Upper lobe of left lung (tissue), 6 donors: Measurements from ENCODE around the gene CNPY2. TPM values are rescaled to one million over a fixed set of nuclear protein-coding genes. Genes with fewer than 3 reads are reported as not detected.

ENCODE experiments used
- ATAC-seq, 2 donors: fragments of 200-7000 bp; cut with Tn5 transposase; one replicate each; pipeline ENCODE4 v1.9.1; 2022; ENCODE audit warnings: mild to moderate bottlenecking in 2 of 2, moderate library complexity in 2 of 2; ENCODE audit not compliant: low FRiP score in 2 of 2
- DNase-seq, 2 donors: peaks; one replicate each; pipeline ENCODE4 v3.0.0-alpha.2; 2019 to 2020
- H3K27ac ChIP-seq, 4 donors: fragments of 200-600 bp; sonication (generic); one replicate each; pipeline ENCODE4 v1.5.1; 2016 to 2019
- H3K27me3 ChIP-seq, 4 donors: fragments of 200-600 bp; sonication (generic); one replicate each; pipeline ENCODE4 v1.5.1; 2017 to 2019
- H3K36me3 ChIP-seq, 4 donors: fragments of 200-600 bp; sonication (generic); one replicate each; pipeline ENCODE4 v1.5.1; 2016 to 2019
- H3K4me1 ChIP-seq, 4 donors: fragments of 200-600 bp; sonication (generic); one replicate each; pipeline ENCODE4 v1.5.1; 2018 to 2019
- H3K4me3 ChIP-seq, 4 donors: fragments of 200-600 bp; sonication (generic); one replicate each; pipeline ENCODE4 v1.5.1; 2017 to 2019; ENCODE audit warnings: mild to moderate bottlenecking in 2 of 4, moderate library complexity in 1 of 4
- H3K9me3 ChIP-seq, 4 donors: fragments of 200-600 bp; sonication (generic); one replicate each; pipeline ENCODE4 v1.5.1; 2018 to 2019
- EP300 ChIP-seq, 4 donors: sonication (generic); formaldehyde crosslinking; IDR thresholded peaks; one replicate each; pipeline ENCODE4 v1.5.1; 2017; ENCODE audit warnings: antibody characterized with exemption in 4 of 4, control low read depth in 2 of 4
- POLR2A ChIP-seq, 4 donors: fragments of 450-650 bp; IDR thresholded peaks; one replicate each; pipeline ENCODE4 v1.5.1; 2016 to 2017; ENCODE audit warnings: antibody characterized with exemption in 4 of 4, mild to moderate bottlenecking in 2 of 4
- POLR2AphosphoS5 ChIP-seq, 2 donors: sonication (generic); formaldehyde crosslinking; IDR thresholded peaks; one replicate each; pipeline ENCODE4 v1.5.1; 2017; ENCODE audit warnings: antibody characterized with exemption in 2 of 2
- WGBS, 2 donors: methylation state at CpG; one replicate each; pipeline ENCODE4 v1.1.5; 2017 to 2018; 5-methylcytosine and 5-hydroxymethylcytosine counted together
- total RNA-seq, 6 donors: library from RNA; depleted of rRNA in 4 of 6; stranded (reverse); fragments of >200 nt in 4 of 6; gene quantifications; one replicate each; pipeline versions ENCODE4 v1.1.0 to v1.2.1, GENCODE V29; 2016 to 2021
- TF ChIP-seq, protein P1 (sequence below), 6 experiments: fragments of 450-650 bp in 4 of 6; fragments of 200-600 bp in 2 of 6; sonication (generic) in 2 of 6; IDR thresholded peaks; one replicate each; pipeline ENCODE4 v1.5.1; 2016 to 2019; ENCODE audit warnings: antibody characterized with exemption in 6 of 6
- donor health status: DM: no; HTN: no; CAD: no; lungs with moderate emphysema.
- donor health status: DM: no; HTN: yes; CAD: no; lungs with severe emphysema.

The CNPY2 gene
- total RNA-seq, 6 donors from 2014 or later: 50.3 to 105 (median 61.4) TPM

DNA sequence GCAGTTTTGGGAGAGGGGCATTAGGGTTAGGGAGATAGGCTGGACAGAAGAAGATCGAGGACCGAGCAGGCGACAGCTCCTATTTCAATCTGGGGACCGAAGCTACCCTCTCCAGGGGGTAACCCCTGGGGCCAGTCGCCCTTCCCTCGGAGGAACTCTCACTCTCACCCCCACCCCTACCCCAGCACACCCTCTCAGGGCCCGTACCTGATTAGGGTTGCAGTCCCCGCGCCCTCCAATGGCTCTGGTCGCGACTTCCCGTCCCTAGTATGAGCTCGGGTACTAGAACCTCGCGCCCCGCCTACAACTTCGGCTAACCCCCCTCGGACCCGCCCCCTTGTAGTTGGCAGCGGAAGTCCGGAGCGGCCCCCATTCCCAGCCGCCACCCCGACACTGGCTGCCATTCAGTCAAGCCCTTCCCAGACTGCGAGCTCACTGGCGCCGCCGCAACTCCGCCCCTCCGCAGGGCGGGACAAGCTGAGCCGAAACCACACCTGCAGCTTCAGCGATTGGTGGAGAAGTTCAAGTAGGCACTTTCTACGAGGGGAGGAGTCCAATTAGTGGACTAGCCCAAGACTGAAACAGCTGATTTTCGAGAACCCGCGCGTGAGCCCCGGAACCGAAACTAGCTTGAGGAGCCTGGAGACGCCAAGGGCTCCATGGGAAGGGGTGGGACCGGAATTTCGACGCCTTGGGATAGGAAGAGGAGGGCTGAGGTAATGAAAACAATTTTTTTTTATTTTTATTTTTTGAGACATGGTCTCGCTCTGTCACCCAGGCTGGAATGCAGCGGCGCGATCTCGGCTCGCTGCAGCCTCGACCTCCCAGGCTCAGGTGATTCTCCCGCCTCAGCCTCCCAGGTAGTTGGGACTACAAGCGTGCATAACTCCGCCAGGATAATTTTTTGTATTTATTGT, 44.3 kb upstream of the CNPY2 start, which contains the start of gene STAT2:
Gene STAT2 (minus strand): TSS at position 257 of the 917 bp plus-strand sequence. CDS start 3,536 bp downstream, outside the sequence.
- DNase-seq: peak; percentile 99 to 100
- 0 to 1% methylated on average over 32 to 54 of the region's 54 CpGs for WGBS, 2 donors

DNA sequence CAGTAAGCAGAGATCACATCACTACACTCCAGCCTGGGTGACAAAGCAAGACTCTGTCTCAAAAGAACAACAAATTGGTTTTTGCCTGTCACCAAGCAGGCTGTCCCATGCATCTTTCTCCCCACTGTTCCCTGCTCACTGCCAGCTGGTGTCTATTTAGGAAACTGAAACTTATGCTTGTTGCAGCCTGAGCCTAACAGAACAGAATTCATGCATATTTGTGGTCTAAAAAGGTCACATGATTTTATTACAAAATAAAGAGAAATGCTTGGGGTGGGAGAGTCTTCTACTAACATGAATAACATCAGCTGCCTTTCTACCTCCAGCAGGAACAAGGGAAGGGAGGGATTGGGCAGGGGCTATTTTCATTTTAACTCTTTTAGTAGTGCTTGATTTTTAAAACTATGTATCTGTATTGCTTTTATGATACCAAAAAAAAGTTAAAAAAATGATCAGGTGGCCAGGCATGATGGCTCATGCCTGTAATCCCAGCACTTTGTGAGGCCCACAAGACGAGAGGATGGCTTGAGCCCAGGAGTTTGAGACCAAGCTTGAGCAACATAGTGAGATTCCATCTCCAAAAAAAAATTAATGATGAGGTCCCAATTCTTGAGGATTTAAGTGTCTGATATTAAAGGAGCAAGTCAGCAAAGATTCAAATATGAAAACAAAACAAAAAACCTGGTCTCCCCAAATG, 43.2 kb upstream of the CNPY2 start:
- peaks cover 23 to 27% (median 25%) of the 10 kb centered on the region in 4 donors for H3K36me3 ChIP-seq
- H3K27ac ChIP-seq: peak overlapping the region; percentile 85 to 93 (median 90)
- DNase-seq (no peak), ATAC-seq (peak in 1 of 2 donors; percentile 4)
- H3K4me3 ChIP-seq: peak overlapping the region; percentile 66 to 92 (median 73)
- TF ChIP-seq POLR2A (IDR thresholded peaks at IDR 0.05) (peak in 2 of 4 donors; percentile 38 to 54), POLR2AphosphoS5 (IDR thresholded peaks at IDR 0.05) (peak in 1 of 2 donors; percentile 22), EP300 (IDR thresholded peaks at IDR 0.05) (no peak)
- TF ChIP-seq, protein P1, sequence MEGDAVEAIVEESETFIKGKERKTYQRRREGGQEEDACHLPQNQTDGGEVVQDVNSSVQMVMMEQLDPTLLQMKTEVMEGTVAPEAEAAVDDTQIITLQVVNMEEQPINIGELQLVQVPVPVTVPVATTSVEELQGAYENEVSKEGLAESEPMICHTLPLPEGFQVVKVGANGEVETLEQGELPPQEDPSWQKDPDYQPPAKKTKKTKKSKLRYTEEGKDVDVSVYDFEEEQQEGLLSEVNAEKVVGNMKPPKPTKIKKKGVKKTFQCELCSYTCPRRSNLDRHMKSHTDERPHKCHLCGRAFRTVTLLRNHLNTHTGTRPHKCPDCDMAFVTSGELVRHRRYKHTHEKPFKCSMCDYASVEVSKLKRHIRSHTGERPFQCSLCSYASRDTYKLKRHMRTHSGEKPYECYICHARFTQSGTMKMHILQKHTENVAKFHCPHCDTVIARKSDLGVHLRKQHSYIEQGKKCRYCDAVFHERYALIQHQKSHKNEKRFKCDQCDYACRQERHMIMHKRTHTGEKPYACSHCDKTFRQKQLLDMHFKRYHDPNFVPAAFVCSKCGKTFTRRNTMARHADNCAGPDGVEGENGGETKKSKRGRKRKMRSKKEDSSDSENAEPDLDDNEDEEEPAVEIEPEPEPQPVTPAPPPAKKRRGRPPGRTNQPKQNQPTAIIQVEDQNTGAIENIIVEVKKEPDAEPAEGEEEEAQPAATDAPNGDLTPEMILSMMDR (IDR thresholded peaks at IDR 0.05): no peak
- 0% methylated on average over 1 of the region's 1 CpG for WGBS, 2 donors
- no peaks in the 10 kb centered on the region for H3K27me3 ChIP-seq
- no peaks in the 10 kb centered on the region for H3K9me3 ChIP-seq
- H3K4me1 ChIP-seq: peaks cover 14 to 37% (median 20%) of the 10 kb centered on the region in 4 donors

More for the DNA sequence above, 44.3 kb upstream of the CNPY2 start, which contains the start of gene STAT2:
- no peaks in the 10 kb centered on the region for H3K9me3 ChIP-seq
- H3K4me1 ChIP-seq: peaks cover 14 to 37% (median 20%) of the 10 kb centered on the region in 4 donors
- peak within 1 kb of the TSS; percentile 89 to 93 (median 90) for H3K27ac ChIP-seq
- no peaks in the 10 kb centered on the region for H3K27me3 ChIP-seq
- peak within 1 kb of the TSS; percentile 66 to 92 (median 73) for H3K4me3 ChIP-seq
- peaks cover 12 to 16% (median 14%) of the 10 kb centered on the region in 4 donors for H3K36me3 ChIP-seq
- TF ChIP-seq, protein P1 (IDR thresholded peaks at IDR 0.05): no peak
- peak; percentile 70 to 92 for TF ChIP-seq POLR2AphosphoS5 (IDR thresholded peaks at IDR 0.05)
- peak in 2 of 4 donors; percentile 53 to 88 for TF ChIP-seq EP300 (IDR thresholded peaks at IDR 0.05)
- TF ChIP-seq POLR2A (IDR thresholded peaks at IDR 0.05): peak in 3 of 4 donors; percentile 63 to 91 (median 87)
- ATAC-seq: peak; percentile 99

DNA sequence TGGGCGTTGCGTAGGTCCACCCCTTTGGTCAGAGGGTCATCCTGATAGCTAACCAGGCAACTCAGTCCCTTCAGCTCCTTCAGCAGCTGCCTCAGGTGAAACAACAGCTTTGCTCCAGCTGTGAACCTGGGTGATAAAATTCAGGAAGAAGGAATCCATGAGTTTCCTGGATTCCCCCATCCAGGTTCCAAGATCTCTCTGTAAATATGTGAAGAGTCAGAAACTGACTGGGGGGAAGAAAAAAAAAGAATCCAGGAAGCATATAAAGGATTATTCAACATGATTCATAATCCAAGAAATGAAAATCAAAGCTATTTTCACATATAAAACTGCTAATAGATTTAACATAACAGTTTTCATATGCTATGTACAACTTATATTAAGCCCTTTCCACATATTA, 35.5 kb upstream of the CNPY2 start:
- DNase-seq: no peak
- Histone ChIP-seq H3K27me3 (no peaks in the 10 kb centered on the region), H3K27ac (no peak overlapping the region), H3K4me1 (peaks cover 0 to under 1% (median 0%) of the 10 kb centered on the region in 4 donors), H3K9me3 (no peaks in the 10 kb centered on the region), H3K36me3 (peaks cover 77 to 100% (median 96%) of the 10 kb centered on the region in 4 donors), H3K4me3 (no peak overlapping the region)
- no peak for ATAC-seq
- WGBS, 2 donors: 88 to 100% methylated on average over 2 of the region's 2 CpGs
- TF ChIP-seq, protein P1 (IDR thresholded peaks at IDR 0.05): no peak
- TF ChIP-seq EP300 (IDR thresholded peaks at IDR 0.05) (no peak), POLR2AphosphoS5 (IDR thresholded peaks at IDR 0.05) (no peak), POLR2A (IDR thresholded peaks at IDR 0.05) (no peak)

DNA sequence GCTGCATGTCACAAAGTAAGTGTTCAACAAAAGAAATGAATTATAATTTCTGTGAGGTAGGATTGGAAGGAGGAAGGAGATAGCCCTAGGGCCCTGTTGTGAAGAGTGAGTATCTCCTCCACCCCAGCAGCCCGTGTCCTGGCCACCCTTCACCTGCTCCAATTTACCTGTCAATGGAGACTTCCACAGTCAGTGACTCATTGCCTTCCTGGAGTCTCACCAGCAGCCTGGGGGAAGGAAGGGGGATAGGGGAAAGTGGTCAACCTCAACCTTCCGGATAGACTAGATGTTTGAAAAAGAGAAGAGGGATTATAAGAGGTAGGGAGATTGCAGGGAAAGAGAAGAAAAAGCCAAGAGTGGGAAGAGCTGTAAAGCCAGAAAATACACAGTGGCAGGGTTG, 34.9 kb upstream of the CNPY2 start:
- no peak for ATAC-seq
- 90 to 95% methylated on average over 2 of the region's 2 CpGs for WGBS, 2 donors
- no peak for TF ChIP-seq POLR2A (IDR thresholded peaks at IDR 0.05)
- TF ChIP-seq POLR2AphosphoS5 (IDR thresholded peaks at IDR 0.05): no peak
- no peak for TF ChIP-seq EP300 (IDR thresholded peaks at IDR 0.05)
- TF ChIP-seq, protein P1 (IDR thresholded peaks at IDR 0.05): no peak
- no peak for DNase-seq
- Histone ChIP-seq H3K4me3 (no peak overlapping the region), H3K27ac (no peak overlapping the region), H3K4me1 (no peaks in the 10 kb centered on the region), H3K9me3 (no peaks in the 10 kb centered on the region), H3K36me3 (peaks cover 77 to 100% (median 96%) of the 10 kb centered on the region in 4 donors), H3K27me3 (no peaks in the 10 kb centered on the region)
